Right lobe of liver (tissue), 4 donors: ENCODE results near the gene ARPP21.

Experiments used
- POLR2A ChIP-seq: fragments of 450-650 bp; IDR thresholded peaks from one replicate; pipeline ENCODE4 v1.6.1; 2017; ENCODE audit warnings: antibody characterized with exemption, mild to moderate bottlenecking
- TF ChIP-seq, protein P1 (sequence below), 4 donors: fragments of 200-600 bp in 3 of 4; fragments of 450-650 bp in 1 of 4; IDR thresholded peaks; one replicate each; pipeline versions ENCODE4 v1.5.1 to v1.8.0; 2016 to 2022; ENCODE audit warnings: antibody characterized with exemption in 4 of 4, mild to moderate bottlenecking in 2 of 4
- donor health status: DM: no; HTN: no; CAD: no.
- donor health status: DM: no; HTN: no; CAD: no.
- donor health status: DM: no; HTN: yes; CAD: no.

GRCh38 chr3:35643495-35643894 lies 4.2 kb downstream of the ARPP21 start:
- TF ChIP-seq, protein P1, sequence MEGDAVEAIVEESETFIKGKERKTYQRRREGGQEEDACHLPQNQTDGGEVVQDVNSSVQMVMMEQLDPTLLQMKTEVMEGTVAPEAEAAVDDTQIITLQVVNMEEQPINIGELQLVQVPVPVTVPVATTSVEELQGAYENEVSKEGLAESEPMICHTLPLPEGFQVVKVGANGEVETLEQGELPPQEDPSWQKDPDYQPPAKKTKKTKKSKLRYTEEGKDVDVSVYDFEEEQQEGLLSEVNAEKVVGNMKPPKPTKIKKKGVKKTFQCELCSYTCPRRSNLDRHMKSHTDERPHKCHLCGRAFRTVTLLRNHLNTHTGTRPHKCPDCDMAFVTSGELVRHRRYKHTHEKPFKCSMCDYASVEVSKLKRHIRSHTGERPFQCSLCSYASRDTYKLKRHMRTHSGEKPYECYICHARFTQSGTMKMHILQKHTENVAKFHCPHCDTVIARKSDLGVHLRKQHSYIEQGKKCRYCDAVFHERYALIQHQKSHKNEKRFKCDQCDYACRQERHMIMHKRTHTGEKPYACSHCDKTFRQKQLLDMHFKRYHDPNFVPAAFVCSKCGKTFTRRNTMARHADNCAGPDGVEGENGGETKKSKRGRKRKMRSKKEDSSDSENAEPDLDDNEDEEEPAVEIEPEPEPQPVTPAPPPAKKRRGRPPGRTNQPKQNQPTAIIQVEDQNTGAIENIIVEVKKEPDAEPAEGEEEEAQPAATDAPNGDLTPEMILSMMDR (IDR thresholded peaks at IDR 0.05) = no peak
- TF ChIP-seq POLR2A = no peak
